ENCODE results near the gene NOTCH4. TPM values are rescaled to one million over a fixed set of nuclear protein-coding genes. Genes with fewer than 3 reads are reported as not detected.

Gene NOTCH4
- total and polyA plus RNA-seq, 9 of the 15 experiments (the other 6 are each of a cell fraction or from before 2014, with no cell fraction given): 0.24 to 4.3 (median 1.7) TPM

- TF ChIP-seq ATF3 (IDR thresholded peaks at IDR 0.05) (no peak), ATF3 (CRISPR knock-in tag; conservative IDR thresholded peaks at IDR 0.05) (no peak), ZNF347 (CRISPR knock-in tag; IDR thresholded peaks at IDR 0.05; ENCODE audit: low read depth) (no peak), ZBTB49 (CRISPR knock-in tag; IDR thresholded peaks at IDR 0.05; ENCODE audit: borderline replicate concordance) (no peak), USF1 (CRISPR knock-in tag; IDR thresholded peaks at IDR 0.05) (no peak), ESRRB (CRISPR knock-in tag; IDR thresholded peaks at IDR 0.05; ENCODE audit: borderline replicate concordance) (no peak), TOE1 (IDR thresholded peaks at IDR 0.05; ENCODE audit: borderline replicate concordance) (no peak), TOE1 (CRISPR knock-in tag; IDR thresholded peaks at IDR 0.05; ENCODE audit: borderline replicate concordance, low read depth) (no peak), HOMEZ (CRISPR knock-in tag; IDR thresholded peaks at IDR 0.05) (no peak), ZNF695 (CRISPR knock-in tag; IDR thresholded peaks at IDR 0.05) (no peak), GTF3C2 (IDR thresholded peaks at IDR 0.05; ENCODE audit: borderline replicate concordance, extremely low read depth, insufficient read length) (no peak), BHLHE40 (IDR thresholded peaks at IDR 0.05; ENCODE audit: low read length) (no peak), DLX4 (CRISPR knock-in tag; IDR thresholded peaks at IDR 0.05) (no peak), CREM (IDR thresholded peaks at IDR 0.05; ENCODE audit: low read depth) (no peak), SNRNP70 (optimal IDR thresholded peaks at IDR 0.05; ENCODE audit: low read depth, low read length) (no peak)
Observed at GRCh38 chr6:32151863-32152768, 71.8 kb downstream of the NOTCH4 start, which contains the start of gene PRRT1 (continued).

Data from K562 (cell line).